Measurements from ENCODE around the gene PLA2G4A. TPM values are rescaled to one million over a fixed set of nuclear protein-coding genes. Genes with fewer than 3 reads are reported as not detected.

Gene PLA2G4A
- total and polyA plus RNA-seq, 2 experiments from 2014 or later, result 1.1 to 3.8 TPM

DNA sequence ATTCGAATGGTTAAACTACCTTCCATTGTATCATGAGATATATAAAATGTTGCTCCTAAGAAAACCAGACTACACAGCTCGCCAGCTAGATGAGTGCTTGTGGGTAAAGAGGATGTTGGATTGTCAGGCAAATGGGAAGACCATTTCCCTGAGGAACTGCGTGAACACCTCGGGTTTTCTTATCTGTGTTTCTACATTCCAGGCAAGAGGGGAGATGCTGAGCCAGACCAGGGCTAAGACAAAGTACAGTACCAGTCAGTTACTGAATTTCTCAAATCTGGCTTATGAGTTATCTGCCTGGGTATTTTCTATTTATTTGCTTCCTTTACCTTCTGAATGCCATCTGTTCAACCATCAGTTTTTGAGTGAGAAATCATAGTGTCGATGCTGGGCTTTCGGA, 170.8 kb downstream of the PLA2G4A start (continued):
- TF ChIP-seq, protein P1, sequence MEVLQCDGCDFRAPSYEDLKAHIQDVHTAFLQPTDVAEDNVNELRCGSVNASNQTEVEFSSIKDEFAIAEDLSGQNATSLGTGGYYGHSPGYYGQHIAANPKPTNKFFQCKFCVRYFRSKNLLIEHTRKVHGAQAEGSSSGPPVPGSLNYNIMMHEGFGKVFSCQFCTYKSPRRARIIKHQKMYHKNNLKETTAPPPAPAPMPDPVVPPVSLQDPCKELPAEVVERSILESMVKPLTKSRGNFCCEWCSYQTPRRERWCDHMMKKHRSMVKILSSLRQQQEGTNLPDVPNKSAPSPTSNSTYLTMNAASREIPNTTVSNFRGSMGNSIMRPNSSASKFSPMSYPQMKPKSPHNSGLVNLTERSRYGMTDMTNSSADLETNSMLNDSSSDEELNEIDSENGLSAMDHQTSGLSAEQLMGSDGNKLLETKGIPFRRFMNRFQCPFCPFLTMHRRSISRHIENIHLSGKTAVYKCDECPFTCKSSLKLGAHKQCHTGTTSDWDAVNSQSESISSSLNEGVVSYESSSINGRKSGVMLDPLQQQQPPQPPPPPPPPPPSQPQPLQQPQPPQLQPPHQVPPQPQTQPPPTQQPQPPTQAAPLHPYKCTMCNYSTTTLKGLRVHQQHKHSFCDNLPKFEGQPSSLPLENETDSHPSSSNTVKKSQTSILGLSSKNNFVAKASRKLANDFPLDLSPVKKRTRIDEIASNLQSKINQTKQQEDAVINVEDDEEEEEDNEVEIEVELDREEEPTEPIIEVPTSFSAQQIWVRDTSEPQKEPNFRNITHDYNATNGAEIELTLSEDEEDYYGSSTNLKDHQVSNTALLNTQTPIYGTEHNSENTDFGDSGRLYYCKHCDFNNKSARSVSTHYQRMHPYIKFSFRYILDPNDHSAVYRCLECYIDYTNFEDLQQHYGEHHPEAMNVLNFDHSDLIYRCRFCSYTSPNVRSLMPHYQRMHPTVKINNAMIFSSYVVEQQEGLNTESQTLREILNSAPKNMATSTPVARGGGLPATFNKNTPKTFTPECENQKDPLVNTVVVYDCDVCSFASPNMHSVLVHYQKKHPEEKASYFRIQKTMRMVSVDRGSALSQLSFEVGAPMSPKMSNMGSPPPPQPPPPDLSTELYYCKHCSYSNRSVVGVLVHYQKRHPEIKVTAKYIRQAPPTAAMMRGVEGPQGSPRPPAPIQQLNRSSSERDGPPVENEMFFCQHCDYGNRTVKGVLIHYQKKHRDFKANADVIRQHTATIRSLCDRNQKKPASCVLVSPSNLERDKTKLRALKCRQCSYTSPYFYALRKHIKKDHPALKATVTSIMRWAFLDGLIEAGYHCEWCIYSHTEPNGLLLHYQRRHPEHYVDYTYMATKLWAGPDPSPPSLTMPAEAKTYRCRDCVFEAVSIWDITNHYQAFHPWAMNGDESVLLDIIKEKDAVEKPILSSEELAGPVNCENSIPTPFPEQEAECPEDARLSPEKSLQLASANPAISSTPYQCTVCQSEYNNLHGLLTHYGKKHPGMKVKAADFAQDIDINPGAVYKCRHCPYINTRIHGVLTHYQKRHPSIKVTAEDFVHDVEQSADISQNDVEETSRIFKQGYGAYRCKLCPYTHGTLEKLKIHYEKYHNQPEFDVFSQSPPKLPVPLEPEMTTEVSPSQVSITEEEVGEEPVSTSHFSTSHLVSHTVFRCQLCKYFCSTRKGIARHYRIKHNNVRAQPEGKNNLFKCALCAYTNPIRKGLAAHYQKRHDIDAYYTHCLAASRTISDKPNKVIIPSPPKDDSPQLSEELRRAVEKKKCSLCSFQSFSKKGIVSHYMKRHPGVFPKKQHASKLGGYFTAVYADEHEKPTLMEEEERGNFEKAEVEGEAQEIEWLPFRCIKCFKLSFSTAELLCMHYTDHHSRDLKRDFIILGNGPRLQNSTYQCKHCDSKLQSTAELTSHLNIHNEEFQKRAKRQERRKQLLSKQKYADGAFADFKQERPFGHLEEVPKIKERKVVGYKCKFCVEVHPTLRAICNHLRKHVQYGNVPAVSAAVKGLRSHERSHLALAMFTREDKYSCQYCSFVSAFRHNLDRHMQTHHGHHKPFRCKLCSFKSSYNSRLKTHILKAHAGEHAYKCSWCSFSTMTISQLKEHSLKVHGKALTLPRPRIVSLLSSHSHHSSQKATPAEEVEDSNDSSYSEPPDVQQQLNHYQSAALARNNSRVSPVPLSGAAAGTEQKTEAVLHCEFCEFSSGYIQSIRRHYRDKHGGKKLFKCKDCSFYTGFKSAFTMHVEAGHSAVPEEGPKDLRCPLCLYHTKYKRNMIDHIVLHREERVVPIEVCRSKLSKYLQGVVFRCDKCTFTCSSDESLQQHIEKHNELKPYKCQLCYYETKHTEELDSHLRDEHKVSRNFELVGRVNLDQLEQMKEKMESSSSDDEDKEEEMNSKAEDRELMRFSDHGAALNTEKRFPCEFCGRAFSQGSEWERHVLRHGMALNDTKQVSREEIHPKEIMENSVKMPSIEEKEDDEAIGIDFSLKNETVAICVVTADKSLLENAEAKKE (CRISPR knock-in tag; IDR thresholded peaks at IDR 0.05), result no peak
- TF ChIP-seq STAT1 (IDR thresholded peaks at IDR 0.05; ENCODE audit: unreplicated experiment) (no peak), CREB1 (CRISPR knock-in tag; IDR thresholded peaks at IDR 0.05; ENCODE audit: low read depth) (no peak)

DNA sequence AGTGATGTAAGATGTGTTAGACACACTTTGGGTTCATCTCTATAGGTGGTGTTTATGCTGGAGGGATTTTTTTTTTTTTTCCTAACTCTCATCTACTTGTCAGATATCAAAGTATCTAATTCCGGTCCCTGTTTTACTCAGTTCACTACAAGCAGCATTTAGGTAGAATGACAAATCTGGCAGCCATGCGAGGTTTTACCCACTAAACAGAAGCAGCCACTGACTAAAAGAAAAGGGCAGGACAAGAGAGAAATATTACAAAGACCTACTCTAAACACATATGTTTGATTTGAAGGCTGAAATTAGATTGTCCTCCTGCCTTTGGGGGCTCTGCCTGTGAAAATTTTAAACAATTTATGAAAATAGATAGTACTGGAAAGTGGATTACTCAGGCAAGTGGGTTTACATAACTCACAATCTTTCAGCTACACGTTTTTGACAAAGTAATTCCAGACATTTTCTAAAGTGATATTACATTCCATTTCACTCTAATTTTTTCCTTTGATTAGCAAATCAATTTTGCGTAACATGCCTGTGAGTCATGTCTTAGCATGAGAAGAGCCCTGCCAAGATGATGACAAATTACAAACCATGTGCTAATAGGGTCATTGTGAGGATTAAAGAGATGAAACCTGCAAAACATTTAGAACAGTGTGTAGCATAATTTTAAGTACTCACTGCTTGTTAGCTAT, 172.6 kb downstream of the PLA2G4A start:
- no peaks in the 10 kb centered on the region for H3K27me3 ChIP-seq (ENCODE audit: insufficient read depth)
- H2AFZ ChIP-seq, result no peak overlapping the region
- no peaks in the 10 kb centered on the region for H3K79me2 ChIP-seq (replicated peaks; ENCODE audit: insufficient read depth)
- Mint-ChIP-seq H3K4me1 (peaks cover 18% of the 10 kb centered on the region), H3K36me3 (ENCODE audit: low read depth) (peaks cover 9% of the 10 kb centered on the region), H3K4me3 (no peak overlapping the region), H3K27me3 (ENCODE audit: insufficient read depth, low read depth, poor library complexity) (peaks cover 2% of the 10 kb centered on the region), H3K27ac (no peak overlapping the region), H3K9me3 (peaks cover 6% of the 10 kb centered on the region)
- ATAC-seq, result no peak
- H3K4me2 ChIP-seq, result no peak overlapping the region
- H3K4me1 ChIP-seq (ENCODE audit: insufficient read depth), result peaks cover 36% of the 10 kb centered on the region
- H4K20me1 ChIP-seq (replicated peaks; ENCODE audit: insufficient read depth), result no peaks in the 10 kb centered on the region
- H3K4me3 ChIP-seq, result no peak overlapping the region
- H3K9me2 ChIP-seq (ENCODE audit: insufficient read depth), result no peaks in the 10 kb centered on the region
- H3F3A ChIP-seq (replicated peaks; ENCODE audit: low read depth), result no peaks in the 10 kb centered on the region
- no peaks in the 10 kb centered on the region for H3K36me3 ChIP-seq (ENCODE audit: insufficient read depth)
- no peak overlapping the region for H3K27ac ChIP-seq (ENCODE audit: low read depth)
- DNase-seq (ENCODE audit: low spot score), result no peak
- TF ChIP-seq EZH2phosphoT487 (IDR thresholded peaks at IDR 0.05; ENCODE audit: unreplicated experiment), result no peak
- TF ChIP-seq, protein P2, sequence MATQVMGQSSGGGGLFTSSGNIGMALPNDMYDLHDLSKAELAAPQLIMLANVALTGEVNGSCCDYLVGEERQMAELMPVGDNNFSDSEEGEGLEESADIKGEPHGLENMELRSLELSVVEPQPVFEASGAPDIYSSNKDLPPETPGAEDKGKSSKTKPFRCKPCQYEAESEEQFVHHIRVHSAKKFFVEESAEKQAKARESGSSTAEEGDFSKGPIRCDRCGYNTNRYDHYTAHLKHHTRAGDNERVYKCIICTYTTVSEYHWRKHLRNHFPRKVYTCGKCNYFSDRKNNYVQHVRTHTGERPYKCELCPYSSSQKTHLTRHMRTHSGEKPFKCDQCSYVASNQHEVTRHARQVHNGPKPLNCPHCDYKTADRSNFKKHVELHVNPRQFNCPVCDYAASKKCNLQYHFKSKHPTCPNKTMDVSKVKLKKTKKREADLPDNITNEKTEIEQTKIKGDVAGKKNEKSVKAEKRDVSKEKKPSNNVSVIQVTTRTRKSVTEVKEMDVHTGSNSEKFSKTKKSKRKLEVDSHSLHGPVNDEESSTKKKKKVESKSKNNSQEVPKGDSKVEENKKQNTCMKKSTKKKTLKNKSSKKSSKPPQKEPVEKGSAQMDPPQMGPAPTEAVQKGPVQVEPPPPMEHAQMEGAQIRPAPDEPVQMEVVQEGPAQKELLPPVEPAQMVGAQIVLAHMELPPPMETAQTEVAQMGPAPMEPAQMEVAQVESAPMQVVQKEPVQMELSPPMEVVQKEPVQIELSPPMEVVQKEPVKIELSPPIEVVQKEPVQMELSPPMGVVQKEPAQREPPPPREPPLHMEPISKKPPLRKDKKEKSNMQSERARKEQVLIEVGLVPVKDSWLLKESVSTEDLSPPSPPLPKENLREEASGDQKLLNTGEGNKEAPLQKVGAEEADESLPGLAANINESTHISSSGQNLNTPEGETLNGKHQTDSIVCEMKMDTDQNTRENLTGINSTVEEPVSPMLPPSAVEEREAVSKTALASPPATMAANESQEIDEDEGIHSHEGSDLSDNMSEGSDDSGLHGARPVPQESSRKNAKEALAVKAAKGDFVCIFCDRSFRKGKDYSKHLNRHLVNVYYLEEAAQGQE (IDR thresholded peaks at IDR 0.05; ENCODE audit: unreplicated experiment), result no peak
- no peak for TF ChIP-seq ZNF114 (CRISPR knock-in tag; IDR thresholded peaks at IDR 0.05)
- TF ChIP-seq, protein P3, sequence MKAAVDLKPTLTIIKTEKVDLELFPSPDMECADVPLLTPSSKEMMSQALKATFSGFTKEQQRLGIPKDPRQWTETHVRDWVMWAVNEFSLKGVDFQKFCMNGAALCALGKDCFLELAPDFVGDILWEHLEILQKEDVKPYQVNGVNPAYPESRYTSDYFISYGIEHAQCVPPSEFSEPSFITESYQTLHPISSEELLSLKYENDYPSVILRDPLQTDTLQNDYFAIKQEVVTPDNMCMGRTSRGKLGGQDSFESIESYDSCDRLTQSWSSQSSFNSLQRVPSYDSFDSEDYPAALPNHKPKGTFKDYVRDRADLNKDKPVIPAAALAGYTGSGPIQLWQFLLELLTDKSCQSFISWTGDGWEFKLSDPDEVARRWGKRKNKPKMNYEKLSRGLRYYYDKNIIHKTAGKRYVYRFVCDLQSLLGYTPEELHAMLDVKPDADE (IDR thresholded peaks at IDR 0.05), result no peak
- TF ChIP-seq CREB1 (CRISPR knock-in tag; IDR thresholded peaks at IDR 0.05; ENCODE audit: low read depth), result no peak
- TF ChIP-seq, protein P4, sequence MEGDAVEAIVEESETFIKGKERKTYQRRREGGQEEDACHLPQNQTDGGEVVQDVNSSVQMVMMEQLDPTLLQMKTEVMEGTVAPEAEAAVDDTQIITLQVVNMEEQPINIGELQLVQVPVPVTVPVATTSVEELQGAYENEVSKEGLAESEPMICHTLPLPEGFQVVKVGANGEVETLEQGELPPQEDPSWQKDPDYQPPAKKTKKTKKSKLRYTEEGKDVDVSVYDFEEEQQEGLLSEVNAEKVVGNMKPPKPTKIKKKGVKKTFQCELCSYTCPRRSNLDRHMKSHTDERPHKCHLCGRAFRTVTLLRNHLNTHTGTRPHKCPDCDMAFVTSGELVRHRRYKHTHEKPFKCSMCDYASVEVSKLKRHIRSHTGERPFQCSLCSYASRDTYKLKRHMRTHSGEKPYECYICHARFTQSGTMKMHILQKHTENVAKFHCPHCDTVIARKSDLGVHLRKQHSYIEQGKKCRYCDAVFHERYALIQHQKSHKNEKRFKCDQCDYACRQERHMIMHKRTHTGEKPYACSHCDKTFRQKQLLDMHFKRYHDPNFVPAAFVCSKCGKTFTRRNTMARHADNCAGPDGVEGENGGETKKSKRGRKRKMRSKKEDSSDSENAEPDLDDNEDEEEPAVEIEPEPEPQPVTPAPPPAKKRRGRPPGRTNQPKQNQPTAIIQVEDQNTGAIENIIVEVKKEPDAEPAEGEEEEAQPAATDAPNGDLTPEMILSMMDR (conservative IDR thresholded peaks at IDR 0.05; ENCODE audit: low read depth in 2 of 2), result no peak
- no peak for TF ChIP-seq EZH2 (IDR thresholded peaks at IDR 0.05; ENCODE audit: low read depth, unreplicated experiment)
- no peak for TF ChIP-seq POLR2AphosphoS5 (IDR thresholded peaks at IDR 0.05; ENCODE audit: low read depth)
- no peak for TF ChIP-seq NANOG (IDR thresholded peaks at IDR 0.05; ENCODE audit: borderline replicate concordance)
- TF ChIP-seq ZNF331 (CRISPR knock-in tag; IDR thresholded peaks at IDR 0.05; ENCODE audit: low read depth), result no peak
